Neutrophil (primary cell): ENCODE results near the gene SLC17A1.

Experiments
- H3K27ac ChIP-seq: fragments of 200-600 bp; sonication (generic); 2 replicates; pipeline ENCODE4 v1.5.1; 2016; ENCODE audit warnings: mild to moderate bottlenecking, moderate library complexity
- H3K27me3 ChIP-seq: fragments of 200-600 bp; sonication (generic); 2 replicates; pipeline ENCODE4 v1.6.0; 2016; ENCODE audit warnings: mild to moderate bottlenecking
- H3K36me3 ChIP-seq: fragments of 200-600 bp; sonication (generic); 2 replicates; pipeline ENCODE4 v1.5.1; 2017
- H3K4me1 ChIP-seq, 2 experiments: fragments of 200-600 bp in 1 of 2; sonication (generic) in 1 of 2; 1 replicate in 1 of 2; 2 replicates in 1 of 2; pipeline versions ENCODE4 v1.5.1 to v1.6.1; 2013 to 2016; ENCODE audit warnings: low read depth in 1 of 2, low read length in 1 of 2, mild to moderate bottlenecking in 1 of 2, moderate library complexity in 1 of 2; ENCODE audit not compliant: control insufficient read depth in 1 of 2, insufficient read depth in 1 of 2
- H3K4me3 ChIP-seq, 2 experiments: fragments of 200-600 bp in 1 of 2; sonication (generic) in 1 of 2; 1 replicate in 1 of 2; 2 replicates in 1 of 2; pipeline ENCODE4 v1.5.1; 2013 to 2016; ENCODE audit warnings: low read depth in 1 of 2, low read length in 1 of 2, mild to moderate bottlenecking in 1 of 2, moderate library complexity in 1 of 2
- H3K9me3 ChIP-seq: fragments of 200-600 bp; sonication (generic); 2 replicates; pipeline ENCODE4 v1.5.1; 2016
- TF ChIP-seq, protein P1 (sequence below): fragments of 200-600 bp; sonication (generic); IDR thresholded peaks from 2 replicates; pipeline ENCODE4 v1.5.1; 2016; ENCODE audit warnings: antibody characterized with exemption

Gene SLC17A1

DNA sequence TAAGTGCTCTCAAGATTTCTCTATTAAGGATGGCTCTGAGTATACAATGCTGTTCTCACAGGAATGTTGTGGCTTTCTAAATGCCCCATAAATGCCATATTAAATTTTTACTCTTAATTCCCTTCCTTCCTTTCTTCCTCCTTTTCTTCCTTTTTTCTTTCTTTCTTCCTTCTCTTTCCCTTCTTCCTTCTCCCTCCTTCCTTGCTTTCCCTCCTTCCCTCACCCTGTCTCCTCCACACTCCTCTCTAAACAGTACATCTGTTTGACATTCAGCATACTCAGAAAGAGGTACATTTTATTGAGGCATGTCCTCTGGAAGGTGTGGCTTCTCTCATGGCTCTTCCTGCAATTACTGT is 433 bp upstream of the SLC17A1 start:
- no peaks in the 10 kb centered on the region for H3K36me3 ChIP-seq
- H3K4me1 ChIP-seq = no peaks in the 10 kb centered on the region
- no peak overlapping the region for H3K4me3 ChIP-seq
- H3K27ac ChIP-seq = no peak overlapping the region
- TF ChIP-seq, protein P1, sequence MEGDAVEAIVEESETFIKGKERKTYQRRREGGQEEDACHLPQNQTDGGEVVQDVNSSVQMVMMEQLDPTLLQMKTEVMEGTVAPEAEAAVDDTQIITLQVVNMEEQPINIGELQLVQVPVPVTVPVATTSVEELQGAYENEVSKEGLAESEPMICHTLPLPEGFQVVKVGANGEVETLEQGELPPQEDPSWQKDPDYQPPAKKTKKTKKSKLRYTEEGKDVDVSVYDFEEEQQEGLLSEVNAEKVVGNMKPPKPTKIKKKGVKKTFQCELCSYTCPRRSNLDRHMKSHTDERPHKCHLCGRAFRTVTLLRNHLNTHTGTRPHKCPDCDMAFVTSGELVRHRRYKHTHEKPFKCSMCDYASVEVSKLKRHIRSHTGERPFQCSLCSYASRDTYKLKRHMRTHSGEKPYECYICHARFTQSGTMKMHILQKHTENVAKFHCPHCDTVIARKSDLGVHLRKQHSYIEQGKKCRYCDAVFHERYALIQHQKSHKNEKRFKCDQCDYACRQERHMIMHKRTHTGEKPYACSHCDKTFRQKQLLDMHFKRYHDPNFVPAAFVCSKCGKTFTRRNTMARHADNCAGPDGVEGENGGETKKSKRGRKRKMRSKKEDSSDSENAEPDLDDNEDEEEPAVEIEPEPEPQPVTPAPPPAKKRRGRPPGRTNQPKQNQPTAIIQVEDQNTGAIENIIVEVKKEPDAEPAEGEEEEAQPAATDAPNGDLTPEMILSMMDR = no peak
- no peaks in the 10 kb centered on the region for H3K9me3 ChIP-seq
- H3K27me3 ChIP-seq = no peaks in the 10 kb centered on the region

DNA sequence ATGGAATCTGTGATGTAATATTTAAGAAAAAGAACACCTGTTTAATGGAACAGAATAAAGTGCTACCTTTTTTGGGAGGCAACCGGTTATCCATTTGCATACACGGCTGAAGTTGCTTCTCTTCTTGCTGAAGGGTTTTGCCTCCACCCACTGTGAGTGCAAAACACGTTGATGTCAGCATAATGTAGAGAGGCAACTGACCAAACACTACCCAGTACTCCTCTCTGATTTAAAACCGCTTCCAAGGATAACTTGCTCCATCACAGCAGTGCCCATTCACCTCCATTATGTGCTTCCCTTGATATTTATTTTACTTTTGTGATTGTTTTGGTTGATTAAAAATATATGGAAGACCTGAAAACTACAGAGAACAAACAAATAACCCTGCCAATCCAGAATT is 1.4 kb downstream of the SLC17A1 start:
- Histone ChIP-seq H3K4me1 (no peaks in the 10 kb centered on the region), H3K27ac (no peak overlapping the region), H3K4me3 (no peak overlapping the region), H3K9me3 (no peaks in the 10 kb centered on the region), H3K27me3 (no peaks in the 10 kb centered on the region), H3K36me3 (no peaks in the 10 kb centered on the region)
- TF ChIP-seq, protein P1 = no peak

DNA sequence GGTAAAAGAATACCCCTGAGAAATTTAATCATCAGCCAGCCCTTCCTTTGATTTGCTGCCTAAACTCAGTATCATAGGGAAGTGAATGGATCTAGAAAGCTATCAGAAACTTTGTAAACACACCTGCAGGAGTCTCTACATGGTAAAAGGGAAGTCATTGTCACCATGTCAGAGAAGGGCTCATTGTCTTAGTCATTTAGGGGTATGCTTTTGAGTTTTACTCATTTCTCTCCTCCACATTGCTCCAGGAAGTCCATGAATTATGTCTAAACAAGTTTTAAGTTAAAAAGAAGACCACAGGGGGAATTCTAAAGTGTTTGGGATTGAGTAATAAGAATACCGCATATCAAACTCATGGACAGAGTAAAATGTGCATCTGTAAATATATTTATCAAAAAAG is 2.5 kb downstream of the SLC17A1 start:
- Histone ChIP-seq H3K27ac (no peak overlapping the region), H3K4me1 (no peaks in the 10 kb centered on the region), H3K4me3 (no peak overlapping the region), H3K9me3 (no peaks in the 10 kb centered on the region), H3K36me3 (no peaks in the 10 kb centered on the region), H3K27me3 (no peaks in the 10 kb centered on the region)
- TF ChIP-seq, protein P1 = no peak

DNA sequence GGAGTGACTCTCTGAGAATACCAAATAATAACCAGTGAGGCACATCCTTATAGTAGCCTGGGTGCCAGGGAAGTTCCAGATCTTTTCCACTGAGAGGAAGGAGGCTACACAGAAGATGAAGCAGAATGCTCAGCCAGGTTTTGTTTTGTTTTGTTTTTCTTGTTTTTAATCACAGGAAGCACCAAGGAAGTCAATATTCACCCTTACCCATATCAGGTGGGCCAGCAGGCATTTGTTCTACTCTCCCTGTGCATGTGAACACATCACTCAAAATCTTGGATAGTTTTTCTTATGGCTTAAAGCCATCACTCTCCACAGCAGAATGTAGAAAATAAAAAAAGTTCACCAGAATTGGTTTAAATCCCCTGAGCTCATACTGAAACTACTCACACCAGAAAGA is 10.5 kb downstream of the SLC17A1 start:
- Histone ChIP-seq H3K9me3 (no peaks in the 10 kb centered on the region), H3K36me3 (no peaks in the 10 kb centered on the region), H3K27me3 (no peaks in the 10 kb centered on the region), H3K4me3 (no peak overlapping the region), H3K4me1 (no peaks in the 10 kb centered on the region), H3K27ac (no peak overlapping the region)
- TF ChIP-seq, protein P1 = no peak

DNA sequence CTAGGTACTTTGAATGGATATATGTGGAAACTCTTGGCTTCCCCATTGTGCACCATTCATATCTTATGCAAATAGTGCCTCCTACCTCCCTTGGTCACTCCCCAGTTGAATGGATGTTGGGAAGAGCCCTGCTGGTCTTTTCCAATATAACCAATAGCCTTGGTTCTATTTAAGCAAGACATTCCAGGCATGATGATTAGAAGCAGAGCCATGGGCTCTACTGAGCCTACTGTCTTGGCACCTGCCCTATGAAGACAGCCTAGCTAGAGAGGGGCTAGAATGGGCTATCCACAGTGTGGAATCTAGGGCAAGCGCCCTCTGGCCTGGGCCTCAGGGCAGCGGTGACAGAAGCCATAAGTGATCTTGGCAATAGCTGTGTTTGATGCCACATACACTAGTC is 15.6 kb downstream of the SLC17A1 start:
- no peak overlapping the region for H3K4me3 ChIP-seq
- H3K27ac ChIP-seq = no peak overlapping the region
- TF ChIP-seq, protein P1 = no peak
- no peaks in the 10 kb centered on the region for H3K36me3 ChIP-seq
- H3K4me1 ChIP-seq = no peaks in the 10 kb centered on the region
- H3K9me3 ChIP-seq = no peaks in the 10 kb centered on the region
- no peaks in the 10 kb centered on the region for H3K27me3 ChIP-seq

DNA sequence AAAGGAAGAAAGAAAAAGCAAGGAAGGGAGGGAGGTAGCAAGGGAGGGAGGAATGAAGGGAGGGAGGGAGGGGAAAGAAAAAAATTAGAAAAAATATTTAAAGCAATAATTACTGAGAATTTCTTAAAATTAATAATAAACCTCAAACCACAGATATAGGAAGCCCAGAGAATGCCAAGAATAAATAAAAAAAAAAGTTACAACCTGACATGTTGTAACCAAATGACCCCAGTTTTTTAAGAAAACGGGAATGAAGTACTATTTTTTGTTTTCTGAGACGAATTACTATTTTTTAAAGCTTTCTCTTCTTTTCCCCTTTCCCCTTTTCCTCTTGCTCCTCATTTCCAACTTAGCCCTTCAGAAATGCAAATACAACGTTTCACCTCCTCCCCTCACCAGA is 16.7 kb downstream of the SLC17A1 start:
- Histone ChIP-seq H3K27ac (no peak overlapping the region), H3K36me3 (no peaks in the 10 kb centered on the region), H3K4me3 (no peak overlapping the region), H3K27me3 (no peaks in the 10 kb centered on the region), H3K4me1 (no peaks in the 10 kb centered on the region), H3K9me3 (no peaks in the 10 kb centered on the region)
- TF ChIP-seq, protein P1 = no peak
